RWPE1 (cell line): Measurements from ENCODE around the gene RBL1.
"Not testable (repeated sequence)": the region's sequence is repeated elsewhere in the genome, so short reads cannot be mapped to it uniquely, and the experiment has no call there.

Experiments used
- CTCF ChIA-PET: fragments of 350-600 bp; sonication (Branson Sonifier 250); formaldehyde crosslinking; extraction: SDS; loops from one replicate; lab custom pipeline; 2021; lab: Yijun Ruan, JAX
- POLR2A ChIA-PET: fragments of 400-600 bp; formaldehyde crosslinking; extraction: SDS; loops from one replicate; lab custom pipeline; 2020; ENCODE audit warnings: antibody characterized with exemption; ENCODE audit not compliant: low non-redundant PET; lab: Yijun Ruan, JAX
- DNase-seq: peaks from one replicate; pipeline ENCODE4 v3.0.0; 2012; ENCODE audit warnings: low spot score
- H3K27ac ChIP-seq: fragments of 450-650 bp; 2 replicates; pipeline ENCODE4 v1.5.1; 2017
- TF ChIP-seq, protein P1 (sequence below): fragments of 450-650 bp; conservative IDR thresholded peaks from 2 replicates; pipeline ENCODE4 v1.5.1; 2017; ENCODE audit warnings: low read depth, mild to moderate bottlenecking

RBL1 gene

DNA sequence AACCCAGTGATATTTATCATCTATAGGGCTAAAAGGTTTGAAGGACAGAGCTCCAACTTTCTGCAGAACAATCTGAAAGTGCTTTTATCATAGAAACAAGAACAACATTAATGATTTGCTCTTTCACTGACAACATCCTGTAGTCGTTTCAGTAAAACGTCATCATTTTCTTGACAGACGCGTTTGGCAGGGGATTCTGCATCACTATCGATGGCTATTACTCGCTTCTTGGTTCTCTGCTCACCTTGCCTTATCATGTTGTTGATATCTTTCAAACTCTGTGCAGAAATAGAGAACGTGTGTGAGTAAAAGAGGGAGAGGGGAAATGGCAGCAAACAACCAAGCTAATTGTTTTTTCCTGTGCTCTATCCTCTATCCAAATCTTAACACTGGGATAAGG, 97.1 kb downstream of the RBL1 start:
- H3K27ac ChIP-seq = no peak overlapping the region
- TF ChIP-seq, protein P1, sequence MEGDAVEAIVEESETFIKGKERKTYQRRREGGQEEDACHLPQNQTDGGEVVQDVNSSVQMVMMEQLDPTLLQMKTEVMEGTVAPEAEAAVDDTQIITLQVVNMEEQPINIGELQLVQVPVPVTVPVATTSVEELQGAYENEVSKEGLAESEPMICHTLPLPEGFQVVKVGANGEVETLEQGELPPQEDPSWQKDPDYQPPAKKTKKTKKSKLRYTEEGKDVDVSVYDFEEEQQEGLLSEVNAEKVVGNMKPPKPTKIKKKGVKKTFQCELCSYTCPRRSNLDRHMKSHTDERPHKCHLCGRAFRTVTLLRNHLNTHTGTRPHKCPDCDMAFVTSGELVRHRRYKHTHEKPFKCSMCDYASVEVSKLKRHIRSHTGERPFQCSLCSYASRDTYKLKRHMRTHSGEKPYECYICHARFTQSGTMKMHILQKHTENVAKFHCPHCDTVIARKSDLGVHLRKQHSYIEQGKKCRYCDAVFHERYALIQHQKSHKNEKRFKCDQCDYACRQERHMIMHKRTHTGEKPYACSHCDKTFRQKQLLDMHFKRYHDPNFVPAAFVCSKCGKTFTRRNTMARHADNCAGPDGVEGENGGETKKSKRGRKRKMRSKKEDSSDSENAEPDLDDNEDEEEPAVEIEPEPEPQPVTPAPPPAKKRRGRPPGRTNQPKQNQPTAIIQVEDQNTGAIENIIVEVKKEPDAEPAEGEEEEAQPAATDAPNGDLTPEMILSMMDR = no peak
- CTCF ChIA-PET = interaction anchor here (0.6 kb wide), 2 partner anchors 14 to 87 kb away, joined by 3 to 6 read pairs; no protein-coding TSS in a partner anchor
- no peak for DNase-seq
- POLR2A ChIA-PET = no interaction called here

DNA sequence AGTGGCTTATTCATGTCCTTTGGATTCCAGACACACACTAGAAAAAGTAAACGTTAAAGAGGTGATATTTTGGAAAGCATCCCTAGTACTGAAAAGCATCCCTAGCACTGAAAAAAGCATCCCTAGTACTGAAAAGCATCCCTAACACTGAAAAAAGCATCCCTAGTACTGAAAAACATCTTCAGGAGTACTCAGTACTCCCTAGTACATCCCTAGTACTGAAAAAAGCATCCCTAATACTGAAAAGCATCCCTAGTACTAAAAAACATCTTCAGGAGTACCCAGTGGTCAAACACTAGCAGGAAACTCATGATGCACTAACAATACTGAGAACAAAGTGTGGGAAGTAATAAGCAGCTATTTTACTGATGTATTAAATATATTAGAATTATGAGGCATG, 98.7 kb downstream of the RBL1 start:
- TF ChIP-seq, protein P1 = no peak
- POLR2A ChIA-PET = no interaction called here
- DNase-seq = no peak
- no peak overlapping the region for H3K27ac ChIP-seq
- CTCF ChIA-PET = interaction anchor here (0.6 to 0.7 kb wide), 3 partner anchors 9 to 44 kb away, joined by 3 to 8 read pairs (median 3); no protein-coding TSS in a partner anchor

DNA sequence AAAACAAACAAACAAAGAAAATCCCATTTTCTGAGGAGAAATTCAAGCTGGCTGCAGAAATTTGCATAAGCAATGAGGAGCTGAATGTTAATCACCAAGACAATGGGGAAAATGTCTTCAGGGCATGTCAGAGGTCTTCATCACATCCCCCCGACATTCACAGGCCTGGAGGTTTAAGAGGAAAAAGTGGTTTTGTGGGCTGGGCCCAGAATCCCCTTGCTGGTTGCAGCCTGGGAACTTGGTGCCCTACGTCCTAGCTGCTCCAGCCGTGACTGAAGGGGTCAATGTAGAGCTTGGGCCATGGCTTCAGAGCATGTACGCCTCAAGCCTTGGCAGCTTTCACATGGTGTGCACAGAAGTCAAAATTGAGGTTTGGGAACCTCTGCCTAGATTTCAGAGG, 101.6 kb downstream of the RBL1 start:
- CTCF ChIA-PET, POLR2A ChIA-PET, H3K27ac ChIP-seq, DNase-seq: not testable (repeated sequence)

DNA sequence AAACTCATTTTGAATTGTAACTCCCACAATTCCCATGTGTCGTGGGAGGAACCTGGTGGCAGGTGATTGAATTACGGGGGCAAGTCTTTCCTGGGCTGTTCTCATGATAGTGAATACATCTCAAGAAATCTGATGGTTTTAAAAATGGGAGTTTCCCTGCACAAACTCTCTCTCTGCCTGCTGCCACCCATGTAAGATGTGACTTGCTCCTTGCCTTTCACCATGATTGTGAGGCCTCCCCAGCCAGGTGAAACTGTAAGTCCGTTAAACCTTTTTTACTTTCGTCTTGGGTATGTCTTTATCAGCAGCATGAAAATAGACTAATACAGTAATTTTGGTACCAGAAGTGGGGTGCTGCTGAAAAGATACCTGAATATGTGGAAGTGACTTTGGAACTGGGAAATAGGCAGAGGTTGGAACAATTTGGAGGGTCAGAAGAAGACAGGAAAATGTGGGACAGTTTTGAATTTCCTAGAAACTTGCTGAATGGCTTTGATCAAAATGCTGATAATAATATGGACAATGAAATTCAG, 102.9 kb downstream of the RBL1 start:
- no peak for DNase-seq
- CTCF ChIA-PET = interaction anchor here (0.6 kb wide), 2 partner anchors 208 to 572 kb away, joined by 3 to 4 read pairs; no protein-coding TSS in a partner anchor
- TF ChIP-seq, protein P1 = no peak
- no peak overlapping the region for H3K27ac ChIP-seq
- POLR2A ChIA-PET = no interaction called here

DNA sequence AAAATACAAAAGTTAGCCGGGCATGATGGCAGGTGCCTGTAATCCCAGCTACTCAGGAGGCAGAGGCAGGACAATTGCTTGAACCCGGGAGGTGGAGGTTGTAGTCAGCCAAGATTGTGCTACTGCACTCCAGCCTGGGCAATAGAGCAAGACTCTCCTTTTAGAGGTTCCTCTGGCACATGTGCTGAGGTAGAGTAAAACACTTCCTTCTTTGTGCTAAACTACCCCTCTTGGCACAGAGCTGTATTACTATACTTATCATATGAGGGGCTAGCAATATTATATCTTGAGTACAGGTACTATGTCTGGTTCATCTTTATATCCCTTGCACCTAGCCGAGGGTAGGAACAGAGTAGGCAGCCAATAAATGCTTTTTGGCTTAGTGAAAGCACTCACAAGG, 104.1 kb downstream of the RBL1 start:
- ChIA-PET POLR2A (no interaction called here), CTCF (no interaction called here)
- no peak overlapping the region for H3K27ac ChIP-seq
- TF ChIP-seq, protein P1 = no peak
- DNase-seq = no peak

DNA sequence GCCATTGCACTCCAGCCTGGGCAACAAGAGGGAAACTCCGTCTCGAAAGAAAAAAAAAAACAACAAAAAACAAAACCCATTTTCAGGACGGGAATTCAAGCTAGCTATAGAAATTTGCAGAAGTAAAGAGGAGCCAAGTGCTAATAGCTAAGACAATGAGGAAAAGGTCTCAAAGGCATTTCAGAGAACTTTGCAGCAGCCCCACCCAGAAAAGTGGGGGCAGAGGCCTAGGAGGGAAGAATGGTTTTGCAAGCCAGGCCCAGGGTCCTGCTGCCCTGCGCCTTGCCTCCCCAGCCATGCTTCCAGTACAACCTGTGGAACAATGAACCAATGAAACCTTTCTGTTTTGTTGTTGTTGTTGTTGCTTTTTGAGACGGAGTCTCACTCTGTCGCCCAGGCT, 106.0 kb downstream of the RBL1 start:
- TF ChIP-seq, protein P1 = no peak
- ChIA-PET CTCF (interaction anchor here (0.7 kb wide), 1 partner anchor 382 kb away, joined by 4 read pairs; no protein-coding TSS in a partner anchor), POLR2A (no interaction called here)
- DNase-seq = no peak
- H3K27ac ChIP-seq = peak overlapping the region; percentile 29

DNA sequence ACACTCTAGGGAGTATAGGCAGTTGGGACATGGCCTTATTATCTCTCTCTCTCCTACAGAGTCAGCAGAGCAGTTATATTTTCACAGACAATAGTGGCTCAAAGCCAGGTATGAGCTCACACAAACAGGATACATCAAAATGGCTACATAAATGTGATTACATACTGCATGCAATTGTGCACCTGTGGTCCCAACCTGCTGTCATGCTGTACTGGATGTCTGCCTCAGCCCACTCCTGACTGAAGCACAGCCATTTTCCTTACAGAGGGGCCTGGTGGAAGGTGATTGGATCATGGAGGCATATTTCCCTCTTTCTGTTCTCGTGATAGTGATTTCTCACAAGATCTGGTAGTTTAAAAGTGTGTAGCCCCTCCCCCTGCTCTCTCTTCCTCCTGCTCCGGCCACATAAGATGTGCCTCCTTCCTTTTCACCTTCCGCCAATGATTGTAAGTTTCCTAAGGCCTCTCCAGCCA, 107.3 kb downstream of the RBL1 start:
- ChIA-PET CTCF (interaction anchor here (0.6 kb wide), 1 partner anchor 9 kb away, joined by 3 read pairs; no protein-coding TSS in a partner anchor), POLR2A (no interaction called here)
- TF ChIP-seq, protein P1 = no peak
- no peak for DNase-seq
- H3K27ac ChIP-seq = no peak overlapping the region
